ENCODE measurements around the gene TACC3.

- TF ChIP-seq, protein P1, sequence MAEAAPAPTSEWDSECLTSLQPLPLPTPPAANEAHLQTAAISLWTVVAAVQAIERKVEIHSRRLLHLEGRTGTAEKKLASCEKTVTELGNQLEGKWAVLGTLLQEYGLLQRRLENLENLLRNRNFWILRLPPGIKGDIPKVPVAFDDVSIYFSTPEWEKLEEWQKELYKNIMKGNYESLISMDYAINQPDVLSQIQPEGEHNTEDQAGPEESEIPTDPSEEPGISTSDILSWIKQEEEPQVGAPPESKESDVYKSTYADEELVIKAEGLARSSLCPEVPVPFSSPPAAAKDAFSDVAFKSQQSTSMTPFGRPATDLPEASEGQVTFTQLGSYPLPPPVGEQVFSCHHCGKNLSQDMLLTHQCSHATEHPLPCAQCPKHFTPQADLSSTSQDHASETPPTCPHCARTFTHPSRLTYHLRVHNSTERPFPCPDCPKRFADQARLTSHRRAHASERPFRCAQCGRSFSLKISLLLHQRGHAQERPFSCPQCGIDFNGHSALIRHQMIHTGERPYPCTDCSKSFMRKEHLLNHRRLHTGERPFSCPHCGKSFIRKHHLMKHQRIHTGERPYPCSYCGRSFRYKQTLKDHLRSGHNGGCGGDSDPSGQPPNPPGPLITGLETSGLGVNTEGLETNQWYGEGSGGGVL (tag by site-specific recombination; IDR thresholded peaks at IDR 0.05), result no peak
- no peak for TF ChIP-seq ZSCAN4 (tag by site-specific recombination; IDR thresholded peaks at IDR 0.05)
- TF ChIP-seq ZNF701 (tag by site-specific recombination; IDR thresholded peaks at IDR 0.05), result no peak
- no peak for TF ChIP-seq CTCF (tag by site-specific recombination; IDR thresholded peaks at IDR 0.05)
- TF ChIP-seq TCF7L2 (IDR thresholded peaks at IDR 0.05; ENCODE audit: borderline replicate concordance, low read depth, low read length), result no peak
- no peak for TF ChIP-seq ZBTB26 (tag by site-specific recombination; optimal IDR thresholded peaks at IDR 0.05)
These were observed 36.7 kb upstream of the TACC3 start for GRCh38 chr4:1684506-1685234.

Measured in HEK293 (cell line).